Right cardiac atrium (tissue), 5 donors: ENCODE data around the gene FANCG. TPM values are rescaled to one million over a fixed set of nuclear protein-coding genes. Genes with fewer than 3 reads are reported as not detected.

ENCODE experiments used
- ATAC-seq, 2 donors: fragments of 200-7000 bp; cut with Tn5 transposase; one replicate each; pipeline versions ENCODE4 v1.8.0 to v1.9.1; 2020; ENCODE audit warnings: moderate library complexity in 2 of 2, mild to moderate bottlenecking in 1 of 2
- DNase-seq, 3 donors: peaks; one replicate each; pipeline ENCODE4 v3.0.0-alpha.2; 2020
- H3K27ac ChIP-seq: one replicate; pipeline ENCODE4 v1.5.1; 2013; ENCODE audit warnings: mild to moderate bottlenecking, low read length, control low read depth, moderate library complexity
- H3K27me3 ChIP-seq: one replicate; pipeline ENCODE4 v1.6.1; 2013; ENCODE audit not compliant: control insufficient read depth, insufficient read depth
- H3K4me1 ChIP-seq: one replicate; pipeline ENCODE4 v1.6.1; 2013; ENCODE audit warnings: low read length; ENCODE audit not compliant: control insufficient read depth, insufficient read depth
- H3K4me3 ChIP-seq: one replicate; pipeline ENCODE4 v1.5.1; 2013; ENCODE audit warnings: low read length, control low read depth
- H3K9me3 ChIP-seq: one replicate; pipeline ENCODE4 v1.6.1; 2013; ENCODE audit warnings: low read length; ENCODE audit not compliant: control insufficient read depth
- WGBS: extraction: QIAGEN DNeasy Blood & Tissue Kit; methylation state at CpG from one replicate; pipeline ENCODE4 v1.1.7; 2013; 5-methylcytosine and 5-hydroxymethylcytosine counted together
- intact Hi-C, 4 donors: fragments of 100-400 bp; cut with DNase I; formaldehyde crosslinking; loops; one replicate each; pipeline versions ENCODE4 v1.11.0 to v1.14.0; 2022 to 2023
- polyA plus RNA-seq: library from polyadenylated mRNA; stranded (reverse); fragments of 200-250 nt; gene quantifications from one replicate; pipeline ENCODE4 v1.2.3, GENCODE V29; 2013
- total RNA-seq, 4 donors: library from RNA; stranded (reverse); fragmentation: NEBNext Ultra II Directional; extraction: Animal tissue kit (Norgen Biotek cat#: 25700); gene quantifications; one replicate each; pipeline ENCODE4 v1.2.1, GENCODE V29; 2021
- donor health status: healthy with polysubstance abuse.
- donor health status: DM: no; HTN: yes; CAD: no.
- donor health status: DM: no; HTN: no; CAD: no.
- donor health status: DM: no; HTN: yes; CAD: no; lungs with severe emphysema.
- donor health status: DM: yes; HTN: yes; CAD: no.

The FANCG gene
- total and polyA plus RNA-seq, 5 donors: 2.1 to 8.8 (median 4.7) TPM

DNA sequence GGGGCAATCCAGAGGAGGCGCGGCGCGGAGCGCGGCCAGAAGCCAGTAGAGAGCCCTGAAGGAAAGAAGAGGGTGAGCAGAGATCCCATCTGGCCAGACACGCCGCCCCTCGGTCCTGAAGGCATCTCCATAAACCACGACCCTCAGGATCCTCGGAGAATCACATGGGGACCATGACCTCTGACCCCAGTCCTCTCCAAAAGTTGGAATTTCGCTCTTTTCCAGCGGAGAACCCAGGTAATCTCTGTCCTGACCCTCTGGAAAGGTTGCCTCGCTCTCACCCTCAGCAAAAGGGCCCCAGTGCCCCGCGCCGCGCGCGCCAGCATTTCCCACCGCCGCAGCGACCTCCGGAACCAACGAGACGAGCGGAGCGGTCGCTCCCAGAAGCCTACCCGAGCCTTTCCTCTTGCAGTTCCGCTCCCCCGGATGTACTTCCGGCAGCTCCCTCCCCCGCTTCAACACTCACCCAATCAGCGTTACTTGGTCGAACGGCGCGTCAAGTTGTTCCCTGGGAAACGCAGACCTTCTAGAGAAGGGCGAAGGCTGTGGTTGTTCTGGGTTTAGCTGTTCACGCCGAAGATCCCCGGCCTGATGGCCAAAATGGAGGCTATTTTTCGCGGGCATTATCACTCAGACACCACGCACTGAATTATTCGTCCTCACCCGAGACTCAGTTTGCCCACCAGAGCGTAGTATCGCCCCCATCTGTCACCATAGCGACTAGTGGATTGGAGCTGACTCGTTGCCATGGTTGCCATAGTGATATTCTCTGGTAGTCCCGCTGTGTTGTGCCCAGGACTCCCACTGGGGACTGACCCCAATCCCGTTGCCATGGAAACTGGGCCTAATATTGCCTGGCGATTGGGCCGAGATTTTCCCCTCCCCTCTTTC, 23.3 kb upstream of the FANCG start, which contains the start of gene STOML2:
STOML2 (minus strand) TSS at position 363 of the 891 bp plus-strand sequence; CDS start at position 326, 37 bp downstream.
- under 1% methylated on average over 57 of the region's 57 CpGs for WGBS
- Histone ChIP-seq H3K4me3 (peak within 1 kb of the TSS; percentile 84), H3K27me3 (no peaks in the 10 kb centered on the region), H3K4me1 (no peaks in the 10 kb centered on the region), H3K9me3 (no peaks in the 10 kb centered on the region), H3K27ac (peak within 1 kb of the TSS; percentile 96)
- peak; percentile 95 to 96 (median 96) for DNase-seq
- intact Hi-C loops: no loop called here
- ATAC-seq: peak; percentile 96

DNA sequence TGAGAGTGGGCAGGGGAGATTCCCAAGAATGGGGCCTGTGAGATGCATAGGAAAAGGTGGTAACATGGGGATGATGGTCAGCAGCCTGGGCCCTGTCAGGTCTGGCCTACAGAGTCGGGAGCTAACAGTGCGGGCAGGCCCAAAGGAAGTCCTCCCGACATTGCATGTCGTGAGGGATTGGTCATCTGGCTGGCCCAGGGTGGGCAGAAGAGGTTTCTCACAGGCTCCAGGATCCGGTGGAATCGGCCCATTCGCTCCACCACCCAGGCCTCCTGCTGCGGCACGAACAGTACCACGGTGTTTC, 22.7 kb upstream of the FANCG start:
- 2% methylated on average over 10 of the region's 10 CpGs for WGBS
- DNase-seq: no peak
- Histone ChIP-seq H3K4me3 (peak overlapping the region; percentile 84), H3K27ac (peak overlapping the region; percentile 96), H3K9me3 (no peaks in the 10 kb centered on the region), H3K4me1 (no peaks in the 10 kb centered on the region), H3K27me3 (no peaks in the 10 kb centered on the region)
- no peak for ATAC-seq
- intact Hi-C loops: no loop called here

DNA sequence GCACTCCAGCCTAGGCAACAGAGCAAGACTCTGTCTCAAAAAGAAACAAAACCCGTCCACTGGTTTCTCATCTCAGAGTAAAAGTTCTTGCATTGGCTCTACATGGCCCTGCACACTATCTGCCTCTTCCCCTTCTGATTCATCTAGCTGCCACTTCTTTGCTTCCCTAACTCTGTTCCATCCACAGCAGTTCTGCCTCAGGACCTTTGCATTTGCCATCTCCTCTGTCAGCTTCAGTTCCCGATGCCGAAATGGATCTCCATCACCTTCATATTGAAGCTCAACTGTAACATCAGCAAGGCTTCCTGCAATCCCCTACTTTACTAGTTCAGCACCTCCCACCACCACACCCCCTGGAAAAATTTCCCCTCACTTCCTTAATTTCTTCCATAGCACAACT, 17.8 kb upstream of the FANCG start:
- H3K4me1 ChIP-seq: no peaks in the 10 kb centered on the region
- no peaks in the 10 kb centered on the region for H3K27me3 ChIP-seq
- H3K4me3 ChIP-seq: no peak overlapping the region
- 88% methylated on average over 3 of the region's 3 CpGs for WGBS
- DNase-seq (no peak), ATAC-seq (no peak)
- H3K9me3 ChIP-seq: no peaks in the 10 kb centered on the region
- H3K27ac ChIP-seq: no peak overlapping the region
- intact Hi-C loops: loop anchor here in 2 of 4 donors (2.0 to 5.0 kb wide), 2 partner anchors 199 to 200 kb away; a partner anchor contains a TSS

DNA sequence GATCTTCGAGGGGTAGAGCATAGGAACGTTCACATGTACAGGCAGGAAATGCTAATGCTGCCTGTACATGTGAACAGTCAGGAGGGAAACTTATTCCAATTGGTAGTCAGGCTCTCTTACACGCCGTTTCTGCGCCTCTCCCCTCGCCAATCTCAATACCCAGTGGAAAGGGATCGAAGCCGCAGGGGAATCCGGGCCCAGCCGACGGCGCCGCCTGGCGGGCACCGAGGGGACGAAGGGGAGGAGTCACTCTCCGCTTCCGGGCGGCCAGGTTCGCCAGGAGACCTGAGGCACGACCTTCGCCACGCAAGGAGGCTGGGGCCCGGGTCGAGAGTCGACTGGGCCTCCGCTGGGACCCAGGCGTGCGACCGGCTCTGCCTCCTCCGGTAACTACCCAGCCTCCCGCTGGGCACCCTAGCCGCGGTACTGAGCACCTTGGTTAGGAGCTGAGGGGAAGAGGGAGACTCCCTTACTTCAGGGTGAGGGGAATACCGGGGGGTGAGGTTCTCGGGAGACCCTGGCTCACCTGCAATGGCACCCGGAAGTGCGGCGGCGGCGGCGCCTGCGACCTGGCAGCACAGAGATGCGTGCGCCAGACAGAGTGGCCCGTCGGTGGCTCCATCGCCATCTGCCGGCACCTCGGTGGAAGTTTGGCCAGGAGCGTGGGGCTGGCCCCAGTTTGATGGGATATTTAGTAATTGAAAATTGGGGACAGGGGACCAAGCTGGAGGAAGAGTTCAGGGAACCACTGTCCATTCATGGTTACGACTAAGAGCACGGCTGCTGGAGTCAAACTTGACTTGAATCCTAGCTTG, 16.5 kb upstream of the FANCG start, which contains the start of gene PIGO:
PIGO (minus strand) TSS at position 557 of the 815 bp plus-strand sequence. CDS start 1,026 bp downstream, outside the sequence.
- WGBS: under 1% methylated on average over 53 of the region's 53 CpGs
- no peaks in the 10 kb centered on the region for H3K27me3 ChIP-seq
- peak within 1 kb of the TSS; percentile 60 for H3K4me3 ChIP-seq
- no peaks in the 10 kb centered on the region for H3K4me1 ChIP-seq
- intact Hi-C loops: loop anchor here in 2 of 4 donors (2.0 to 5.0 kb wide), 2 partner anchors 197 to 199 kb away; a partner anchor contains a TSS
- ATAC-seq (peak; percentile 94 to 95), DNase-seq (peak; percentile 90 to 97 (median 96))
- H3K27ac ChIP-seq: peak within 1 kb of the TSS; percentile 92
- H3K9me3 ChIP-seq: no peaks in the 10 kb centered on the region

DNA sequence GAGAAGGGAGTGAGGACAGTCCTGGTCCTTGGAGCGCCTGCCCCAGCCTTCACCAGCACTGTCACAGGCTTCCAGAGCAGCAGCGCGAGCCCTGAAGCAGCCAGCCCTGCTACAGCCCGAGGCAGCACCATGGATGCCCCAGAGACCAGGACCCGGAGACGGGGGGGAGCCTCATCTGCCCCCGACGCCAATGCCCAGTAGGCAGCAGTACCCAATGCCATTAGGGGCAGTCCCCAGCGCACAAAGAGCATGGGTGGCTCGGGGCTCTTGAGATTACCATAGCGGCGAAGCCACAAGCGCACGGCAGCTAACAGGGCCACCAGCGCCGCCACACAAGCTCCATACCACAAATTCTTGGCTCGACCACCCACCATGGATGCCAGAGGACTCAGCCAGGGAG, 11.8 kb upstream of the FANCG start:
- WGBS: 95% methylated on average over 17 of the region's 17 CpGs
- DNase-seq (no peak), ATAC-seq (no peak)
- intact Hi-C loops: loop anchor here in 1 of 4 donors (5.0 kb wide), 1 partner anchor 194 kb away; a partner anchor contains a TSS
- no peak overlapping the region for H3K4me3 ChIP-seq
- H3K9me3 ChIP-seq: no peaks in the 10 kb centered on the region
- H3K27ac ChIP-seq: no peak overlapping the region
- H3K27me3 ChIP-seq: no peaks in the 10 kb centered on the region
- no peaks in the 10 kb centered on the region for H3K4me1 ChIP-seq

DNA sequence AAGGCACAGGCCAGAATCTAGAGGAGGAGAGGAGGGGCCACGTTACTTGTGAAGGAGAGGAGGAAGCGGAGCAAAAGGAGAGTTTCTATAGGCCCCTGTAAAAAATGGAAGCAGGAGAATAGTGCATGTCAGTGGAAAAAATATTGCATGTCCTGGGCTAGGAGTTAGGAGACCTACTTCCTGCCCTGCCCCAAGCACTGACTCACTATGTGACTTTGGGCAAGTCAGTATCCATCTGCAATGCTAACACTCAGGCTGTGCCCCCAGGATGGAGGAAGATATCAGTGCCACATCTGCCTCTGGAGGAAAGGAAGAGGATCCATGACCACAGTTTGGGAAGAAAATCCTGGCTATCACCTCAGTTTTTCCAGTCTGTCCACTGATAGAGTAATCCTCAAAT, 9.7 kb upstream of the FANCG start:
- ATAC-seq: no peak
- Histone ChIP-seq H3K4me1 (no peaks in the 10 kb centered on the region), H3K27me3 (no peaks in the 10 kb centered on the region), H3K4me3 (no peak overlapping the region), H3K9me3 (no peaks in the 10 kb centered on the region), H3K27ac (no peak overlapping the region)
- no peak for DNase-seq
- intact Hi-C loops: no loop called here
- 96% methylated on average over 2 of the region's 2 CpGs for WGBS

DNA sequence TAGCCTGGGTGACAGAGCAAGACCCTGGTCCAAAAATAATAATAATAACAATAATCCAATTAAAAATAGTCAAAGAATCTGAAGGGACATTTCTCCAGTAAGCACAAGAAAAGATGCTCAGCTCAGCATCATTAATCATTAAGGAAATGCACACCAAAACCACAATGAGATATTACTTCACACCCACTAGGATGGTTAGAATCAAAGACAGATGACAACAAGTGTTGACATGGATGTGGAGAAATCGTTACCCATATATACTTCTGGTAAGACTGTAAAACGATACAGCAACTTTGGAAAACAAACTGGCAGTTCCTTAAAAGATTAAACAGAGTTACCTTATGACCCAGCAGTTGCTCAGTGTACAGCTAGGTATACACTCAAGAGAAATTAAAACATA, 5.3 kb upstream of the FANCG start:
- ATAC-seq (no peak), DNase-seq (no peak)
- WGBS: 83% methylated on average over 2 of the region's 2 CpGs
- Histone ChIP-seq H3K27ac (no peak overlapping the region), H3K27me3 (no peaks in the 10 kb centered on the region), H3K9me3 (no peaks in the 10 kb centered on the region), H3K4me3 (no peak overlapping the region), H3K4me1 (no peaks in the 10 kb centered on the region)
- intact Hi-C loops: no loop called here

DNA sequence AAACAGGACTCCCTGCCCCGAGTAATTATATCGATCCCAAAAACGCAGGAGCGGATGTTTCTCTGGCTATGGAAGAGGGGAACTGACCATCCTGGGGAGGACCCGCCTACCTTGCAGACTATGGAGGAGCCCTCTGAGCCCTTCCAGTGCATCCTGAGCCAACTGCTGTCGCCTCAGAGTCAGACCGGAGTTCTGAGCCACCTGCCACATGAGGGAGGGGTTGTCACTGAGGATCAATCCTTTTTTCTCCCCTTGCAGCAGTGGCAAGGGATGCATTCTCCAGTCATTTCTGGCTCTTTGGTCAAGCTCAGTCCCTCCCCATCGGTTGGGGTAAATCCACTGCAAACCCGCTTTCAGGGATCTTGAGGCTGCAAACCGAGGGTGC, 709 bp downstream of the FANCG start:
- intact Hi-C loops: no loop called here
- WGBS: 4% methylated on average over 10 of the region's 10 CpGs
- Histone ChIP-seq H3K4me1 (peaks cover 2% of the 10 kb centered on the region), H3K27ac (no peak overlapping the region), H3K27me3 (no peaks in the 10 kb centered on the region), H3K4me3 (peak overlapping the region; percentile 71), H3K9me3 (no peaks in the 10 kb centered on the region)
- no peak for ATAC-seq
- DNase-seq: no peak

DNA sequence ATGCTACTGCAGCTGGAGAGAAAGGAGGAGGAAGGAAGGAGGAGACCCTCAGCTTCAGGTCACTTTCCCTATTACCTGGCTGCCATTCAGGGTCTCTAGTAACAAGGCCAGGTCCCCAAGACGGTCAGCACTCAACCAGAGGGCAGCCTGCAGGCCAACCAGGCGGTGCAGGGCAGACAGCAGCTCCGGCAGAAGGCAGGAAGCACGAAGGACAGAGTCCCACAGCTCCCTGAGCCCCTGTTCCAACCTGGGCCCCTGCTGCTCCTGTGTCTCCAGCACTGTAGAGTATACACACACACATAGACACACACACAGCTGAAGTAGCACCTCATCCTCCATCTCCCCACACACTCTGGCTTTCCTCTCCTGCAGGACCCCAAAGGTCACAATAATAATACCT, 1.7 kb downstream of the FANCG start:
- DNase-seq (no peak), ATAC-seq (no peak)
- Histone ChIP-seq H3K4me3 (no peak overlapping the region), H3K27me3 (no peaks in the 10 kb centered on the region), H3K27ac (no peak overlapping the region), H3K9me3 (no peaks in the 10 kb centered on the region), H3K4me1 (peaks cover 2% of the 10 kb centered on the region)
- WGBS: 74% methylated on average over 4 of the region's 4 CpGs
- intact Hi-C loops: no loop called here

DNA sequence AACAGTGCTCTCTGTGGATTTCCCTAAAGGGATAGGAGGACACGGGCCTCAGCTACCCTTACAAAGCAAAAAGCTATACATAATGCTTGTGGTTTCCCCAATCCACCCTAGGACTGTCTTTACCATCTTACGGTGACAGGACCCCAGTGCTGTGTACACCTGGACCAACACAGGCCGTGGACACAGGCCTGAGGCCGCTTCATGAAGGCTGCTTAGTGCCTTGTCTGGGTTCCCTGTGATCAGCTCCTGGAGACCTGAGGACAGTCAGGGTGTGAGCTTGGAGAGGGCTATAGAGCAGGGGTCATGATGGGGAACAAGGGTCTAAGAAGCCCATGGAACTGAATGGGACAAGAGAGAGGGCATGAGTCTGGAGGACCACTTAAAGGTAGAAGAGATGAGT, 2.9 kb downstream of the FANCG start:
- Histone ChIP-seq H3K27me3 (no peaks in the 10 kb centered on the region), H3K4me1 (peaks cover 2% of the 10 kb centered on the region), H3K4me3 (no peak overlapping the region), H3K27ac (no peak overlapping the region), H3K9me3 (no peaks in the 10 kb centered on the region)
- ATAC-seq (no peak), DNase-seq (no peak)
- intact Hi-C loops: no loop called here
- 93% methylated on average over 4 of the region's 4 CpGs for WGBS

DNA sequence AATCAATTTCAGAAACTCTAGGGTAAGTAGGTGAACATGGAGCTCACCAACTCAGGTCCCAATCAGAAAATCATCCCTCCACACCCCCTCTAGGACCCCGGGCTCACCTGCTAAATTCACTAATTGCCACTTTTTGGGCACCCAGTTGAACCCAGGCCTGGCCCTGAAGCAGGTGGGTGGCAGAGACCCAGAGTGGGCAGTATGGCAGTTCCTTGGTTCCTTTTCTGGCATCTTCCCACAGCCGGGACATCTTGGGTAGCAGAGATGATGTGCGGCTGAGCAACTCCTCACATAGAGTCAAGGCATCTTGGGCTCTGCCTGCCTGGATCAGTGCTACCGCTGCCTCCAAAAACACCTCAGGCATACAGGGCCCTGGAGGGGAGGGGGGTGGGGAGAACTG, 4.4 kb downstream of the FANCG start:
- H3K27me3 ChIP-seq: no peaks in the 10 kb centered on the region
- 96% methylated on average over 4 of the region's 4 CpGs for WGBS
- no peaks in the 10 kb centered on the region for H3K9me3 ChIP-seq
- H3K4me1 ChIP-seq: peaks cover 5% of the 10 kb centered on the region
- H3K27ac ChIP-seq: no peak overlapping the region
- DNase-seq (no peak), ATAC-seq (no peak)
- intact Hi-C loops: no loop called here
- no peak overlapping the region for H3K4me3 ChIP-seq
